Islet of Langerhans (tissue), 1 donor: Measurements from ENCODE around the gene NECTIN1.
A peak's percentile ranks its signal among the peaks of the same experiment; 100 is the strongest.
"Not testable (repeated sequence)": the region's sequence is repeated elsewhere in the genome, so short reads cannot be mapped to it uniquely, and the experiment has no call there.

Source experiments
- FAIRE-seq: peaks from one replicate; lab custom pipeline; 2011; peaks lifted over from hg19 to GRCh38; lab: Jason Lieb, UNC

Gene NECTIN1

DNA sequence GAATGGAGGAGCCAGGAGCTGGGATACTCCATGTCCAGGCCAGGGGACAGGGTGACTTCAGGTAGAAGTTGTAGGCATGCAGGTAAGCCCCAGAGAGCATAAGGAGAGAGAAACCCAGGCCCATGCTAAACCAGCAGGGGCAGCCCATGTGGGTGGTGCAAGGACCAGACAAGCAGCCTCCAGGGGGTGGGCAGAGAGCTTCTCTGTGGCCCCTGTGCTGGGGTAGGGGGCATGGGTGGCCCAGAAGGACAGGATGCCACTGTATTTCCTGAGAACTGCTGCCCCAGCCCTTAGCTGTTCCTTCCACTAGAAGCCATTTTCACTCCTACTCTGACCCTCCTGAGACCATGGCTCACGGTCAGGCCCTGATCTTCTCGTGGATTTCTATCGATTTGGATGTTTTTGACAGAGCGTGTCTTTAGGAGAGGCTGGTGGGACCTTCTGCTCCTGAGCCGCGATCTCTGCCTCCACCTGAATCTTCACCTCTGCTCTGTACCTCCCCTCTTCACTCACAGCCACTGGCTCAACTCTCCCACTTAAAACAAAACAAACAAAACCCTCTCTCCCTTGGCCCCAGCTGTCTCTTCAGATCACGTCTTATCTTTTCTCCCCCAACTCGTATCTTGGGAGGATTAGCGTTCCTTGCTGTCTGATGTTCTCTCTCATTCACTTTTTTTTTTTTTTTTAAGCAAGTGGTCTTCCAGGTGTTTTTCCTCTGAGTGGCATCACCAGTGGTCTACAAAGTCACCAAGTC lies 112.2 kb downstream of the NECTIN1 start:
- FAIRE-seq = no peak

DNA sequence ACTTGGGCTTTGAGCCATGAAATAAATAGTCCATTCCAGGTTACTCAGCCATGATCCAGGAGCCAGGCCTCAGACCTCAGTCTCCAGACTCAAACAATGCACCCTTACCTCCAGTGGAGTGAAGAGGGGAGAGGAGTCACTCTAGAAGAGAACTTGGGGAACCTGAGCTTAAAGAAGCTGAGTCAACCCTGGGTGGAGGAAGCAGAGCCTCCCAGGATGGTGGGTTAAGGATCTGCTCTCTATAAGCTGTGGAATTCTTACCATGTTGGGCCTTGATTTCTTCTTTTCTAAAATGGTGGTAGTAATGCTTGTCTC lies 113.2 kb downstream of the NECTIN1 start:
- FAIRE-seq = no peak

DNA sequence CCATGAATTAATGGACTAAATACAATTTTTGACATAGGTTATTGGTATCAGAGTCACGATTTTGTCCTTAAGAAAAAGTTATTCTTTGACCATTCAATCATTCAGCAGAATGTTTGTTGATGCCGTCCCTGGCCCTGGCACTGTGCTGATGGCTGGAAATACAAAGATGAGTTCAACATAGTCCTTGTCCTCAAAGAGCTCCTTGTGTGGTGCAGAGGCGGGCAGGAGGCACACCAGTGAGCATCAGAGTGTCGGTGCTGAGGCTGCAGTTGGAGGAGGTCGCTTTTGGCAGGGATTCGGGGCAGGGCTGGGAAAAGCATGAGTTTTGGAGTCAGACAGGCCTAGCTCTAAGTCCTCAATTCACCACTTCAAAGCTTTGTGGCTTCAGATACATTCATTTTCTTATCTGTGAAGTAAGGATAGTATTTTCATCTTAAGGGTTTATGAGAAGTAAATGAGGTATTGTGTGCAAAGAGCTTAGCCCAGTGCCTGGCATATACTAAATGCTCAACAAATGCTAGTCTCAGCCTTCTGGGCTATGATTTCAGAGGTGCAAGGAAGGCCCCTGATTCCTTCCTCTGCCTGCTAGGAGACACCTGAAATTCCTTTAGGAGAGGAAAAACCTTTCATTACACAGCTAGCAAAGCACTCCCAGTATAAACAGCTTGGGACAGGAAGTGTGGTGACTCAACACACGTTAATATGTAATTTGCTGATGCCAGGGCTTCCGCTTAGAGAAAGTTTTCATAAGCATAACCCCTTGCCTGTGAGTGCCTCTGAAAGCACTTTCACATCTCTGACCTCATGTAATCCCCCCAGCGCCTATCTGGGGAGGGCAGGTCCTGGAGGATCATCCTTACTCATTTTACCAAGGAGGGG lies 113.8 kb downstream of the NECTIN1 start:
- FAIRE-seq = peak; percentile 90

DNA sequence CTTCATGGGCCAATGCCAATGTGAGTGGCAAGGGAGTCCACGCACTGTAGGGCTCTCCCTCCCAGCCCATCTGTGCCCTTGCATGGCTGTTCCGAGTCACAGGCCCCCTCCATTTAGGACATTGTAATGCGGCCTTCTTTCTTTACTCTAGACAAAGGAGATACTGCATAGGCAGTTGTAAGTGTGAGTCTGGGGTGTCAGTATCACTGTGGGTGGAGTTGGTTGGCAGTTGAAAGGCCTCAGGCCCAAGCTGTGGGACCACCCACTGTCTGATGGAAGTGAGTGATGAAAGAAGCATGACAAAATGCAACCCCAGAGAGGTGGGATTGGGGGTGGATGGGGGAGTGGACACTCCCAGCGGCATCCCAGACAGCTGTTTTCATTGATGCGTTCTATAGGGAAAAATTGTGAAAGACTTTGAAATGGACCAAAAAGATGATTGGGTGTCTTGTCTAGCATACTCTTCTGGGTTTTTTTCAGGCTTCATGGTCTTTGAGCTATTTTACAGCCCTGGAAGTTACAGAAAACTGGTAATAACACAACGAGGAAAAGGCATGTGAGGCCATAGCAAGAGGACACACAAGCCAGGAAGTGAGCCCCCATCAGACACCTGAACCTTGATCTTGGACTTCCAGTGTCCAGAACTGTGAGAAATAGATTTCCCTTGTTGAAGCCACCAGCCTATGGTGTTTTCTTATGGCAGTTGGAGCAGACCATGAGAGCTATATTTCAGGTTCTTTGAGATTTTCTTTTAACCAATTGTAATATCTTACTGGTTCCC lies 114.6 kb downstream of the NECTIN1 start:
- no peak for FAIRE-seq

DNA sequence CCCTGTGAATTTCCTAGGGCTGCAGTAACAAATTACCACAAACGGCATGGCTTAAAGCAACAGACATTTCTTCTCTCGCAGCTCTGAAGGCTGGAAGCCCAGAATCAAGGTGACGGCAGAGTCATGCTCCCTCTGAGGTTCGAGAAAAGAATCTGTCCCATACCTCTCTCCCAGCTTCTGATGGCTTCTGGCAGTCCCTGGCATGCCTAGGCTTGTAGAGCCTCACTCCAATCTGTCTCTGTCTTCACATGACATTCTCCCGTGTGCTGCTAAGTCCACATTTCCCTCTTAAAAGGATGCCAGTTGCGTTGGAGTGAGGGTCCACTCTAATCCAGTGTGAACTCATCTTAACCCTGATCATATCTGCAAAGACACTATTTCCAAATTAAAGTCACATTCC lies 116.2 kb downstream of the NECTIN1 start:
- no peak for FAIRE-seq

DNA sequence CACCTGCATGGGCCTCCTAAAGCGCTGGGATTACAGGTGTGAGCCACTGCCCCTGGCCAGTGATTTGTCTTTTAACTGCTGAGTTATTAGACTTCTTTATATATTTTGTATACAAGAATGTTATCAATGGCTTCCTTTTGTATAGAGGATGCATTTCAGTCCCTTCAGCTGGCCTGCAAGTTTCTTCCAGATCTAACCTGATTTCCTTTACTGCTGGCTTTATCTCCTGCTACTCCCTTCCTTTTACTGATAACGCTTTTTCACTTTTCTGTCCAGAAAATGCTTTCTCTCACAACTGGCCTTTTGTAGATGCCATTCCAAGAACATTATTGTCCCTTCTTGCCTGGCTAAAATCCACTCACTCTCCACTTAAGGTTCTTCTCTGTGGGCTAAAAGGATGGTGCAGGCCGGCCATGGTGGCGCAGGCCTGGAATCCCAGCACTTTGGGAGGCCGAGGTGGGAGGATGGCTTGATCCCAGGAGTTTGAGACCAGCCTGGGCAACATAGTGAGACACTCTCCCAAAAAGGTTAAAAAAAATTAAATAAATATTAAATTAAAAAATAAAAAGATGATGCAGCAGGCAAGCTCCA lies 118.1 kb downstream of the NECTIN1 start:
- FAIRE-seq = no peak

DNA sequence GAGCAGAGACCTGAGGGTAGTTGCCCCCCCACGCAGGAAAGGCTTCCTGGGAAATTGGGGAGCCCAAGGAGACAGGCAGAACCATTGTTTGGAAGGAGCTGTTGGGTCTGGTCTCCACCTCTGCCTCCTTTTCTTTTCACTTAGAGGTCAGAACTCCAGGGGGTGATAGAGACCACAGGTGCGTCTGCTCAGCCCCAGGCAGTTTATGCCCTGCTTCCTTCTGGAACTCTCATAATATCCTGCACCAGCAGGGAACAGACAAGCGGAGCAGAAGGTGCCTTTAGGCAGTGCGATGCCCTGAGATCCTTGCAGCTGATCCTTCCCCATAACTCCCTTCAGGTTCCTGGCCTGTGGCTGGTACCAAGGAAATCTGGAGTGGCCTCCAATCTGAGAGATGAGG lies 120.2 kb downstream of the NECTIN1 start:
- no peak for FAIRE-seq

DNA sequence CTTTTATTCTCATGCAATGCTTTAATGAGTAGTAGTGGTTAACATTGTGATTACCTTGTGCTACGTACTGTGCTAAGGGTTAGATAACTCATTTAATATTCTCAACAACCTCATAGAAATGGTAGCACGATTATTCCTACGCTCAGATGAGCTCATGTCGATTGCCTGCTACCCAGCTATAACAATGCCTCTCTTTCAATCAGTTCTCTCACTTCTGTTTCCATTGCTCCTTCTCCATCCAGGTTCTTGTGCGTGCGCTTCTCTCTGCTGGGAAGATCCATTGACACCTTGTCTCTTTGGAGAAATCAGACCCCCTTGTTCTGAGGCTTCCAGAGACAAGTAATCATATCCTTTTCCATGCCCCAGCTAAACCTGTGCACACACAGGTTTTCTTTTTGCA lies 120.8 kb downstream of the NECTIN1 start:
- no peak for FAIRE-seq

DNA sequence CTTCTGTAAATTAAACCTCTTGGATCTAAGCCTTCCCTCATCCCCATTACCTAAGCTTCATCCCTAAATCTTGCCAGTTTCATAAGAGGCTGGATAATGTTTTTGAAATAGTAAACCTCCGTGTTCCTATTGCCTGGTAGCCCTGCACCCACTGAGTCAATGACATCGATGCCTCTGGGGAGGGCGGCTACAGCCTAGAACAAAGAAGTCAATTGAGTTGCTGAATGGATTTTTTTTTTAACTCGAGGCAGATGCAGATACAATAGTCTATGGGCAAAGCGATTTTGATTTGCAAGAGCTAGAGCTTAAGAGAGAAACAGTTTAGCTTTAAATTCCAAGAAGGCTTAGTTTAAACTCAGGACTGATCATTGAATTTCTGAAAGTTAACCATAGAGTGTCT lies 121.3 kb downstream of the NECTIN1 start:
- FAIRE-seq = no peak

DNA sequence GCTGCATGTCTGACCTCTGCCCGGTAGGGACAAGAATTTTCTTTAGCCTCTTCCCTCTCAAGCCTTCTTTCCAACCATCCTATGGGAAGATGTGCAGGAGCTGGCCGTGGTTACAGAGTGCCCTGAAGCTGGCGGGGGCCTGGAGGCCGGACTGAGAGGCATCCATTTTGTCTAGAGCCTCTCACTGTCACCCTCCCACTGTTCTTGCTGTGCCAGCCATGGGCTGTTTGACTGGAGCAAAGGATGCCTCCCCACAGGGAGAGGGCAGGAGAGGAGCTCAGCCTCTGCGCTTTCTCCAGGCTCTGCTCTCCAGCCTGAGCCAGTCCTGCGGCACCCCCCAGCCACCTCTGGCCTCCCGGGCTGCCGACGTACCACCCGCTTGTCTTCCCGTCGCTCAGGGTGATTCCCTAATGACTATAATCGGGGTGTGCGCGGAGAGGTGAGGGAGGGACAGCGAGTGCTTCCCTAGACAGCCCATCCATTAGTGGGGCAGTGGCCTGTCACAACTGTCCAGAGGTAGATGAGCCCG lies 123.8 kb downstream of the NECTIN1 start:
- no peak for FAIRE-seq

DNA sequence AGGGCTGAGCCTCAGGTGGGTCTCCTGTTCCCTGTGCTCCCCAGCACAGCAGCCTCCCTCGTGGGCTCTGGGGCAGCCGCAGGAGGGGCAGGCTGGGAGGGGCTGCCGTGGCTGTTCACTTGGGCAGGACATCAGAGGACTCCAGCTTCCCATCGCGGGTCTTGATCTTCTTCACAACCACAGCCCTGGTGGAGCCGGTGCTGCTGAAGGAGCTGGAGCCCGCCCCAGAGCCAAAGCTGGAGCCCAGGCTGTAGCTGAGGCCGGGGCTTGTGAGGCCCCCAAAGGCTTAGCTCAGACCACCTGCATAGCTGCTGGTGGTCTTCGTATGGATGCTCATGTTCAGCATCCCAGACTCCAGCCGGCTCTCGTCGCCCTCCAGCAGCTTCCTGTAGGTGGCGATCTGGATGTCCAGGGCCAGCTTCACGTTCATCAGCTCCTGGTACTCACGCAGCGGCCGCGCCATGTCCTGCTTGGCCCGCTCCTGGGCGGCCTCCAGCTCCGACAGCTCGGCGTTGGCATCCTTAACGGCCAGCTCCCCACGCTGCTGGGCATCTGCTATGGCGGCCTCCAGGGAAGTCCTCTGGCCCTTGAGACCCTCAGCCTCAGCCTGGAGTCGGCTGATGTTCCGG lies 126.1 kb downstream of the NECTIN1 start:
- no peak for FAIRE-seq

DNA sequence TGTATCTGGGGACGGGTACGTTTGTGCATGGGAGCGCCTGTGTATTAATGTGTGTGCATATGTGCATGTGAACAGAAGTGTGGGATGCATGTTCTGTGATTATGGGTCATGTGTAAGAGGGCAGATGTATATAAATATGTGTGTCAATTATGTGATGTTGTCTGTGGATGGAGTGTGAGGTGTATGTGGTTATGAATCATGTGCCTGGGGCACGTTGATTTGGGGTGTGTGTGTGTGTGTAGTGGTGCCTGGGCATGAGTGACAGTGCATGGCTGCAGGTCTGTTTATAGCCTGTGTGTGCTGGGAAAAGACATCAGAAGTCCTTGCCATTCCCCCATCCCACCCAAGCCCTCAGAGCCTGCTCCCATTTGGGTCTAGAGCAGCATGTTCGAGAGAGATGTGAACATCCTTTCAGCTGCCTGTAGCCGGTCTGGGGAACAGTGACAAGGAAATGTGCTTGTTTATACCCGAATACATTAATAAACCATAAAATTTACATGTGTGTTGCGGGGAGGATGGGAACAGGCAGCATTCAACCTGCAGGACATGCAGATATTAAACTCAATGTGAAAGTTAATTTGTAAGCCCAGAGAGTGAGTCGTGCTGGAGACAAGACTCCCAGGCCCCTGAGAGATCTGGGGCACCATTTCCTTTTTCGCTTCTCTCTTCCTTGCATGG lies 129.0 kb downstream of the NECTIN1 start:
- no peak for FAIRE-seq

DNA sequence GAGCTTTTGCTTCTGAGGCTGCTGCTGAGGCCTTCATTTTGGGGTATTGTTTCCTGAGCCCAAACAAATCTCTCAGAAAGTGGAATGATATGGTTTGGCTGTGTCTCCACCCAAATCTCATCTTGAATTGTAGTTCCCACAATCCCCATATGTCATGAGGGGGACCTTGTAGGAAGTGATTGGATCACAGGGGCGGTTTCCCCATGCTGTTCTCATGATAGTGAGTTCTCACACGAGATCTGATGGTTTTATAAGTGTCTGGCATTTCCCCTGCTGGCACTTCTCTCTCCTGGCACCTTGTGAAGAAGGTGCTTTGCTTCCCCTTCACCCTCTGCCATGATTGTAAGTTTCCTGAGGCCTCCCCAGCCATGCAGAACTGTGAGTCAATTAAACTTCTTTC lies 133.1 kb downstream of the NECTIN1 start:
- FAIRE-seq = not testable (repeated sequence)

DNA sequence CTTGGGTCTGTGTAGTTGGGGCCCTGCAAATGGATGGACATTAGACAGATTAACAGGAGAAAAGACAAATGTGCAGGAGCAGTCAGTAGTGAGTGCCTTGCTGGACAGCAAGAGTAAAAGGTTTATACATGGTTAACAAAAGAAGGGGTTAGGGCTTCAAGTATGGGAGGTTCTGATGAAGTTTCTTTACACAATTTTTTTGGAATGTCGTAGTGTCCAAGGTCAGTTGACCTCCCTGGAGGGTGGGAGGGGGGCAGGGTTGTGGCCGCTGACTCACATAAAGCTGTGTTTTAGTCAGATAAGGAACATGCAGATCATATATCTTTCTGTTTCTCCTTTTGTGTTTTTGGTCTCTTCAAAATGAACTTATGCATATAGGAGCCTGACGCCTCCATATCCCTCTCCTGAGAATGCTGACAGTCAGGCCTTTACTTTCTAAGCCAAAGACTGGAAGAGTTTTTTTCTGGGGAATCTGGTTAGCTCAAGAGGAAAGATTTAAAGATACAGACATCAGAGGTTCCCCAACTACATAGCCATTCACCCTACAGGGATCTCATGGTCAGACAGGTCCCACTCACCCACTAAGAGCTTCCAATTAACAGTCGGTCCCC lies 134.3 kb downstream of the NECTIN1 start:
- FAIRE-seq = no peak

DNA sequence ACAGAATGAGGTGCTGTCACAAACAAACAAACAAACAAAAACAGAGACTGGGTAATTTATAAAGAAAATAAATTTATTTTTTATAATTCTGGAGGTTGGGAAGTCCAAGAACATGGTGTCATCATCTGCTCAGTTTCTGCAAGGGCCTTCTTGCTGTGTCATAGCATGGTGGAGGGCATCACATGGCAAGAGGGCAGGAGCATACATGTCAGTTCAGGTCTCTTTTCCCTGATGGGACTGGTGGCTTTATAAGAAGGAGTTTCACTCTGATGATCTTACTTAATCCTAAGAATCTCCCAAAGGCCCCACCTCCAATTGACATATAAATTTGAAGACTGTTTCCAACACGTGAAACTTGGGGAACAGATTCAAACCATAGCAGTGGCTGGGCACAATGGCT lies 135.7 kb downstream of the NECTIN1 start:
- FAIRE-seq = no peak

DNA sequence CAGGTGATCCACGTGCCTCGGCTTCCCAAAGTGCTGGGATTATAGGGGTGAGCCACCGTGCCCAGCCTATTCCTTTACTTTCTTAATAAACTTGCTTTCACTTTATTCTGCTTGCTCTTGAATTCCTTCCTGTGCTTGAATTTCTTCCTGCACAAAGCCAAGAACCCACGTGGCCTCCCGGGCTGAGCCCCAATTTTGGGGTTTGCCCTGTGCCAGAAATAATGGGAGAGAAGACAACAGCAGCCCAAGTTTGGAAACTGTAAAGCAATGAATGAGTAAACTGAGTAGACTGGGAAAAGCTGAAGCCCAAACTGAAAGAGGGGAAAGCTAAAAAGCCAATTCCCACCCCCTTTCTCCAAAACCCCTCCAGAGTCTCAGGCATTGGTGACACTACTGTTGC lies 136.4 kb downstream of the NECTIN1 start:
- no peak for FAIRE-seq

DNA sequence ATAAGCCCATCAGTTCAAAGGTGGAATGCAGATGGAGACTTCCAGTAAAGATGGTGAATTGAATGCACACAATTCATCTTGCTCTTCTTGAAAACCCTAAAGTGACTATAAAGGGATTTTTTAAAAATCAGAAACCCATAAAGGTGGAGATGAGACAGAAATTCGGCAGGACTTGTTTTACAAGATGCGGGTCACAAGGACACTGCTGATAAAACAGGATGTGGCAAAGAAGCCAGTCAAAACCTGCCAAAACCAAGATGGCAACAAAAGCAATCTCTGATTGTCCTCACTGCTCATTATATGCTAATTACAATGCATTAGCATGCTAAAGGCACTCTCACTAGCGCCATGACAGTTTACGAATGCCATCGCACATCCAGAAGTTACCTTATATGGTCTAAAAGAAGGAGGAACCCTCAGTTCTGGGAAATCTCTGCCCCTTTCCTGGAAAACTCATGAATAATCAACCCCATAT lies 137.1 kb downstream of the NECTIN1 start:
- no peak for FAIRE-seq

DNA sequence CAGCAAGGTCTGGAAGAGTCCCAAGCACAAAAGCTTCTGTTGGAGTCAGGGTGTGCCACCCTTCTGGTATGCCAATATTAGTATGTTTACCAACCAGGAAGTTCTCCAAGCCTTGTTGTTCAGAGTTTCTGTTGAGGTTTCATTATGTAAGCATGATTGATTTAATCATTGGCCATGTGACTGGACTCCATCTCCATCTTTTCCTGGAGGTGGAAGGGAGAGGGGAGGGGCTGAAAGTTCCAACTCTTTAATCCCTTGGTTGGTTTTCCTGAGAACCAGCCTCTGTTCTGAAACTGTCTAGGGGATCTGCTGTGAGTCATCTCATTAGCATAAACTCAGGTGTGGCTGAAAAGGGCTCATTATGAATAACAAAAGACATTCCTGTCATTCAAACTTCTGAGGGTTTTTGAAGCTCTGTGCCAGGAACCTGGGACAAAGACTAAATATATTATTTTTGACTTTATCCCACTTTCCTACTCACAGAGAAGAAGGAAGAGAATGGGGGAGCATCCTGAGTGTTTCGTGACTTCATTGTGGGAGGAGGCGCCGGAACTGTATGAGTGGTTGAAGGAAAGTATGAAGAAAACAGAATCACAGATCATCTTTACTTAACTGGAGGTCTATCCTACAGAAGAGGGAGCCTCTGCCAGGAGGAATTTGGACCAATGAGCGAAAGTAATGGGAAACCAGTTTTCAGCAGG lies 138.2 kb downstream of the NECTIN1 start:
- FAIRE-seq = peak; percentile 9

DNA sequence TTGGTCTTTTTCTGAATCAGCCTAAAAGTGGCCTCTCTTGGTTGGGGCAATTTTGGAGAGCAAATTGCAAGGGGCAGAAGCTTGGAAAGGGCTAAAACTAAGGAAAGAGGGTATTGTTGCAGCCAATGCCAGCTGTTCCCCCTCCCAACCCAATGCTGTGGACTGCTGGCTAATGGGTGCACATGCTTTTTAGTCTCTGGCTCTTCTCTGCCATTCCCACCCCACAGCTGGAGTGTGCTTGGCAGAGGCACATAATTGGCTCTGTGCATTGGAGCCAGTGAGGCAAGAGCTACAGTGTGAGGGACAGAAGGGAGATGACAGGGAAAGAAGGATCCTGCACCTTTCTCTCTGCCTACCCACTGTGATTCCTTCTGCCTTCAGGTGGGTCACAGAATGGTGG lies 140.0 kb downstream of the NECTIN1 start:
- no peak for FAIRE-seq
